Globus pallidus (tissue), 1 donor: Measurements from ENCODE around the gene HRCT1.

Experiments used
- DNase-seq: peaks from one replicate; pipeline ENCODE4 v3.0.0-alpha.2; 2015; ENCODE audit warnings: low spot score

Gene HRCT1

GRCh38 chr9:35942286-35942685 is 36.3 kb downstream of the HRCT1 start:
- DNase-seq: no peak

DNA sequence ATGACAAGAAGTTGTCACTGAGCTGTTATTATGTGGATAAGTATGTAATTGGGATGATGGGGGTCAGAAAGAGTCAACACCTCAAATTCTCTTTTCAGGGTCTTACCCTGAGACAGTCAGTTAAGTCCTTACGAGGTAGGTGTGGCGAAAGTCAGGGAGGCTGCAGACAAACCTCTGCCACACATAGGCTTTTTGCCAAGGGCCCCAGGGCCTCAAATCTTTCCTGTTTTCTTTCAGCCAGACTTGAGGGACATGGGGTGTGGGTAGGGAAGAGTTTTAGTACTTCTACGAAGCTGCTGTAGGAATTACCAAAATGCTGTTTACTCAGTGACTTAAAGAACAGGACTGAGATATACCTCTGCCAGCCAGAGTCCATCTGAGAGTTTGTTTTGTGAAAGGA is 38.2 kb downstream of the HRCT1 start:
- DNase-seq: no peak

- no peak for DNase-seq
These were observed 38.8 kb downstream of the HRCT1 start for GRCh38 chr9:35944841-35945240.

GRCh38 chr9:35945341-35946018 is 39.5 kb downstream of the HRCT1 start:
- peak; percentile 59 for DNase-seq

GRCh38 chr9:35948451-35948850 is 42.4 kb downstream of the HRCT1 start:
- no peak for DNase-seq

- no peak for DNase-seq
These were observed 42.9 kb downstream of the HRCT1 start for GRCh38 chr9:35948901-35949318.

GRCh38 chr9:35951736-35952135 is 45.7 kb downstream of the HRCT1 start:
- DNase-seq: no peak

GRCh38 chr9:35952526-35953191 is 46.7 kb downstream of the HRCT1 start:
- DNase-seq: no peak

- peak; percentile 63 for DNase-seq
These were observed 49.0 kb downstream of the HRCT1 start for GRCh38 chr9:35954942-35955546.

DNA sequence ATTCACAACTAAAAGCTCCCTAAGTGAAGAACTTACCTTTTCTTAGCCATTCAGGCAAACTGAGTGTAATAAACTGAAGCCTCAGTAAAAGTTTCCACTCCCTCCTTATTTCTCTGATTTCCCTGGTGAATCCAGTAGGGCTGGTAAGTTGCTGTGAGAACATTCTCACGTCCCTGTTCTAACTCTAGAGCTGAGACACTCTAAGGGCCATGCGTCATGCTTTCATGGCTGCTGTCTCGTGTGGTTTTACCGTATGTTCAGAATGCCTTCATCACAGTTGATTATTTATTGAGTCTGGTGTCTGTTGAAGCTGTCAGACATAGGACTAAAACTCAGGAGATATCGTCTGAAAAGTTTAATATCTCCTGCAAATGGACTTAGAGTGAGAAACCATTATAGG is 50.6 kb downstream of the HRCT1 start:
- no peak for DNase-seq
